NCI-H1105 treated with DMSO at 0.1 percent for 48 hours (cell line): ENCODE results near the gene STRIP1.

Experiments used
- DNase-seq: peaks from one replicate; lab custom pipeline; 2025; lab: John Stamatoyannopoulos, UW

The STRIP1 gene

DNA sequence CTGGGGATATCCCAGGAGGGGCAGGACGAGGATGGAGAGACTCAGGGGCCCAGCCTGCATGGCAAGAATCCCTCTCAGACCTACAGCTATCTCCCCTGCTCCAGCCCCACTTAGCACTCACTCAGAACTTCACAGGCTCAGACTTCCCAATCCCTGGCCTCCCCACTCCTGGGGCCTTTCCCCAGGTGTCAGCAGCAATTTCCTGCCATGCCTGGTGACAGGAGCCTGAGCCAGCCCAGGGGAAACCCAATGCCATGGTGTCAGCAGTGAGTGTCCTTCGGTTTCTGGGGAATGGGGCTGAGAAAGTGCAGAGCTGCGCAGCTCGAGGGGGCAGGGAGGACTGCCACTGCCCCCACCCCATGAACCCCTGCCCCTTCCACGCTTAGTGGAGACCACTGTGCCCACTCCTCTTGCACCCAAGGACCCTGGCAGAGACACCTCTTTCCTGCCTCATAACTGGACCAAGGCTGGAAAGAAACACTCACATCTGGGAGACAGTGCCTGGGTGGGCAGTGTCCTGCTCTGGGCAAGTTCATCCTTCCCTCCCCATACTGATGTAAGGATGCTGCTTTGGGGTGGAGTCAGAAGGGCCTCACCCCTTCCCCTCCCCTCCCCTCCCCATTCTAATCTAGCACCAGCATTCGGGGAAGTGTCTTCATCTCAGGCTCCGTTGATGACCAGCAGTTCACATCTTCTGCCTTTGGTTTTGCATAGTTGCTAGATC, 60.7 kb downstream of the STRIP1 start:
- no peak for DNase-seq

DNA sequence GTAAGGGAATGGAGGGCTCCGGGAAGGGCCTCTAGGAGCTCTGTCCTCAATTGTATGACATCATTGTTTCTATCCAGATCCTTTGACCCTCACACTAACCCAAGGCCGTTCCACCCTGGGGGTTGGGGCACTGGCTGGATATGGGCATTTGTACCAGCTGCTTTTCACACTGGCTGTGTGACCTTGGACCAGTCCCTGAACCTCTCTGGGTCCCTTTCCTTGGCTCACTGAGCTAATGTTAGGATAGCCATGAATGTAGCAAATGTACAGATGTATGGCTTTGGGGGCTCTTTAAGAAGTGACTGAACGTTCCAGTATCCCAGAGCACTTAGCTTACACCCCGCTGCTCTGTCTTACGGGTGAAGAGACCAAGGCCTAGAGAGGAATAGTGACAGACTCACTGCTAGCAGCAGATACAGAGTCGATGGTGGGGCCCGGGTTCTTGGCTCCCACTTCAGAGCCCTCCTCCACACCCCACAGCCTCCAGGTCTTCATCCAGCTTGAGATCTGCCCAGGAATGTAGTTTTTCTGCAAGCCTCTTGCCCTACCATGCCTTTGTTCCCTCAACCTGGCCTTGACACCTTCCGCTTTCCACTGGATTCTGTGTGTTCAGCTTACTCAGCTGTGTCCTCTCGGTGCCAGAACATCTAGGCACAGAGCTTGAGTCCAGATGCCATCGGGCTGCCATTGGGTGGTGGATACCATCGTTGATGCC, 63.2 kb downstream of the STRIP1 start:
- DNase-seq: no peak

DNA sequence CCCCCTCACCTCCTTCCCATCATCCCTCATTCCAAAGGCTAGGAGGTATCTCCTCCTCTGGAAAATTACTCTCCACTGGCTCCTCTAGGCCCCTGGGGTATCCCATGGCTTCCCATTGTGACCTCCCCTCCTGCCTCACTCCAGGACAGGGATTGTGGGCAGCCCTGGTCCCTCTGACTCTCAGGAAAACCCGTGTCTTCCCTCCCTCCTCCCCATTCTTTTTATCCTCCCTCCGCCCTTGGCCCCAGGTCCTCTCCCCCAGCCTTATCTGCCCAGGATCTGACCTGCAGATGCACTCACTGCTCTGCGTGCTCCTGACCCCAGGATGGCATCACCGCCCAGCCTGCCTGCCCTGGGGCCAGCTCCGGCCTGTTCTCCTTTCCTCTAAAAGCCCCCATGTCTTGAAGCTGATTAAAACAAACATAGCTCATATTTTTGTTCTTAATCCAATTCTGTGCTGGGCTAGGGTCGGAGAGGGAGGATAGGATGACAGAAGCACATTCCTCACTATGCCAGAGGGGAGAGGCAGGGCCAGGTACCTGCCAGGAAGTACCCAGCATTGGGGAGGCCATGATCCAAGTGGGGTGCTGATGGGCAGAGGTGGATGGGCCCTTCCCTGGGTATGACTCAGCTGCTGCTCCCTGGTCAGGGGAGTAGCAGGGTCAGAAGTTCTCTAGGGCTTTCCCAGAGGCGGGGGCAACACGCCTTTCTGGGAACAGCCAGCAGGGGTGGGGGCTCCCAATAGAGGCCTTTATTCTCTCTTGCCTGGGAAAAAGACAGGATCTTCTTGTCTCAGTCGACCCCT, 64.0 kb downstream of the STRIP1 start:
- no peak for DNase-seq

DNA sequence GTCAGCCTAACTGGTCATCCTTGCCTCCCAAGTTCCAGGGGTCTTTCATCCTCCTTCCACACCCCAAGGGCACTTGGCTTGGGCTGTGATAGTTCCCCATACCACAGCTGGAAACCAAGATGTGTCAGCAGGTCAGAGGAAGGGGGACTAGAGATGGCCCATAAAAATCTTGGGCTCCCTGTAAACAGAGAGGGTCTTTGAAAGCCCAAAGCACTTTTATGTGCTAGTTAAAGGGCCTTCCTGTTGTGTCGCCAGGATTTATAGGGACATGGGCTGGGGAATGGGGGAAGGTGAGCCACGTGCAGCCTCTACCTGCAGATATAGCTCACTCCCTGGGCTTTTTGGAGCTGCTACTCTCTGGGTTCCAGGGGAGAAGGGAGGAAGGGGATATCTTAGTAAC, 65.9 kb downstream of the STRIP1 start:
- no peak for DNase-seq

- no peak for DNase-seq
Observed at GRCh38 chr1:110102081-110102480, 67.7 kb downstream of the STRIP1 start.
